IMR-90 (cell line): ENCODE measurements around the gene PTPRG.

ENCODE experiments used
- BHLHE40 ChIP-seq: fragments of 150-350 bp; IDR thresholded peaks from 2 replicates; pipeline ENCODE4 v1.6.1; 2016; ENCODE audit warnings: mild to moderate bottlenecking, low read depth, low read length
- CEBPB ChIP-seq: IDR thresholded peaks from 2 replicates; pipeline ENCODE4 v1.6.1; 2012; ENCODE audit warnings: low read depth, low read length, improper control_type of control experiment
- CTCF ChIP-seq: conservative IDR thresholded peaks from 2 replicates; pipeline ENCODE4 v1.5.1; 2012; ENCODE audit warnings: mild to moderate bottlenecking, low read depth, low read length, improper control_type of control experiment
- FOS ChIP-seq: fragments of 150-350 bp; IDR thresholded peaks from 2 replicates; pipeline ENCODE4 v1.6.1; 2016; ENCODE audit warnings: low read depth, low read length
- MXI1 ChIP-seq: IDR thresholded peaks from 2 replicates; pipeline ENCODE4 v1.6.1; 2012; ENCODE audit warnings: low read depth, mild to moderate bottlenecking, low read length, moderate library complexity, borderline replicate concordance
- NFE2L2 ChIP-seq: fragments of 150-350 bp; IDR thresholded peaks from 2 replicates; pipeline ENCODE4 v1.6.1; 2016; ENCODE audit warnings: low read depth, mild to moderate bottlenecking, low read length
- POLR2A ChIP-seq: IDR thresholded peaks from 2 replicates; pipeline ENCODE4 v1.6.1; 2012; ENCODE audit warnings: mild to moderate bottlenecking, low read depth, low read length
- RAD21 ChIP-seq: IDR thresholded peaks from 2 replicates; pipeline ENCODE4 v1.6.1; 2012; ENCODE audit warnings: low read length, improper control_type of control experiment
- RCOR1 ChIP-seq: IDR thresholded peaks from 2 replicates; pipeline ENCODE4 v1.6.1; 2012; ENCODE audit warnings: mild to moderate bottlenecking, low read length, improper control_type of control experiment; ENCODE audit not compliant: insufficient replicate concordance
- RFX5 ChIP-seq: IDR thresholded peaks from 2 replicates; pipeline ENCODE4 v1.8.0; 2012; ENCODE audit warnings: low read depth, mild to moderate bottlenecking, low read length, moderate library complexity
- SMC3 ChIP-seq: fragments of 150-350 bp; IDR thresholded peaks from 2 replicates; pipeline ENCODE4 v1.6.1; 2016; ENCODE audit warnings: low read depth, mild to moderate bottlenecking, antibody characterized with exemption, low read length, moderate library complexity
- TF ChIP-seq, protein P1 (sequence below): fragments of 150-350 bp; IDR thresholded peaks from 2 replicates; pipeline ENCODE4 v1.6.1; 2016; ENCODE audit warnings: low read depth, mild to moderate bottlenecking, low read length, moderate library complexity, borderline replicate concordance

DNA sequence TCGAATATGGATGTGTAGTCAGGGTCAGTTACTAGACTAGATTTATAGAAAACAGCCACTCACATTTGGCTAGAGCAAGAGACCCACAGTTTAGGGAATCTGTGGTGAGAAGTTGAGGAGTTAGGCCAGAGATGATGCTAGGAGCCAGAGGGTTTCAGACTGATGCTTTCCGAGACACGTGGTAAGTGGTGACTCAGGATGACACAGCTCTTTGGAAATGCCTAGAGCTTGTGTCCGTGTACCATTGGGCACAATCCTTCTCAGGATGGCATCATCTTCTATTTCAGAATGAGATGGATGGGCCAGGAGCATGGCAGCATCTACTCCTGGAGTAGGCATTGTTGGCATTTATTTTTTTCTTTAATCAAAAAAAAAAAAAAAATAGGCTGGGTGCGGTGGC is 28.5 kb downstream of the PTPRG start:
- TF ChIP-seq SMC3 (no peak), CTCF (no peak), FOS (no peak), RCOR1 (no peak), POLR2A (no peak), MXI1 (no peak), NFE2L2 (peak; percentile 83), CEBPB (0 out of 2 replicates have a peak, but pooled peaks have one; percentile 47), BHLHE40 (no peak), RFX5 (no peak), RAD21 (no peak)
- TF ChIP-seq, protein P1, sequence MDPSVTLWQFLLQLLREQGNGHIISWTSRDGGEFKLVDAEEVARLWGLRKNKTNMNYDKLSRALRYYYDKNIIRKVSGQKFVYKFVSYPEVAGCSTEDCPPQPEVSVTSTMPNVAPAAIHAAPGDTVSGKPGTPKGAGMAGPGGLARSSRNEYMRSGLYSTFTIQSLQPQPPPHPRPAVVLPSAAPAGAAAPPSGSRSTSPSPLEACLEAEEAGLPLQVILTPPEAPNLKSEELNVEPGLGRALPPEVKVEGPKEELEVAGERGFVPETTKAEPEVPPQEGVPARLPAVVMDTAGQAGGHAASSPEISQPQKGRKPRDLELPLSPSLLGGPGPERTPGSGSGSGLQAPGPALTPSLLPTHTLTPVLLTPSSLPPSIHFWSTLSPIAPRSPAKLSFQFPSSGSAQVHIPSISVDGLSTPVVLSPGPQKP, result no peak
